K562 (cell line): ENCODE measurements around the gene RMI1. TPM values are rescaled to one million over a fixed set of nuclear protein-coding genes. Genes with fewer than 3 reads are reported as not detected.

Experiments
- ARHGAP35 ChIP-seq: fragments of 450-650 bp; IDR thresholded peaks from 2 replicates; pipeline ENCODE4 v1.6.1; 2018; ENCODE audit not compliant: partially characterized antibody
- ASH1L ChIP-seq: fragments of 450-650 bp; IDR thresholded peaks from 2 replicates; pipeline ENCODE4 v1.6.1; 2018; ENCODE audit warnings: borderline replicate concordance, mild to moderate bottlenecking, low read depth; ENCODE audit not compliant: partially characterized antibody
- BMI1 ChIP-seq: fragments of 150-350 bp; IDR thresholded peaks from 2 replicates; pipeline ENCODE4 v1.6.1; 2014; ENCODE audit warnings: low read length
- CEBPG ChIP-seq, 3 experiments: fragments of 200-800 bp in 1 of 3; sonication (Bioruptor generic) in 1 of 3; sonication (generic) in 1 of 3; formaldehyde crosslinking in 1 of 3; IDR thresholded peaks in 2 of 3; conservative IDR thresholded peaks in 1 of 3; 2 replicates each; pipeline versions ENCODE4 v1.6.1 to v1.8.0; 2016 to 2022; ENCODE audit warnings: missing compliant biosample characterization in 2 of 3, missing genetic modification characterization in 2 of 3, mild to moderate bottlenecking in 1 of 3, missing genetic modification reagents in 1 of 3
- EGR1 ChIP-seq: fragments of 450-650 bp; conservative IDR thresholded peaks from 2 replicates; pipeline ENCODE4 v1.6.1; 2017; ENCODE audit warnings: mild to moderate bottlenecking
- ELF1 ChIP-seq: fragments of 200-800 bp; sonication (Bioruptor generic); IDR thresholded peaks from 2 replicates; pipeline ENCODE4 v1.6.1; 2016; ENCODE audit warnings: missing genetic modification characterization, missing compliant biosample characterization
- FOXA1 ChIP-seq: fragments of 450-650 bp; IDR thresholded peaks from 2 replicates; pipeline ENCODE4 v1.6.1; 2016; ENCODE audit warnings: mild to moderate bottlenecking, borderline replicate concordance
- MAZ ChIP-seq, 2 experiments: fragments of 450-650 bp in 1 of 2; sonication (generic) in 1 of 2; formaldehyde crosslinking; IDR thresholded peaks in 1 of 2; conservative IDR thresholded peaks in 1 of 2; 2 replicates each; pipeline versions ENCODE4 v1.4.0 to v1.5.0; 2020; ENCODE audit warnings: mild to moderate bottlenecking in 1 of 2, missing genetic modification reagents in 1 of 2
- MBD2 ChIP-seq: sonication (generic); IDR thresholded peaks from 2 replicates; pipeline ENCODE4 v1.6.1; 2016; ENCODE audit warnings: low read depth, borderline replicate concordance
- MTF1 ChIP-seq: fragments of 250-450 bp; sonication (Bioruptor Pico); IDR thresholded peaks from 2 replicates; pipeline ENCODE4 v1.9.0; 2021; ENCODE audit warnings: moderate library complexity, mild to moderate bottlenecking, inconsistent platforms, borderline replicate concordance
- MYC ChIP-seq, 2 experiments: fragments of 250-450 bp in 1 of 2; sonication (Bioruptor Pico) in 1 of 2; IDR thresholded peaks; 2 replicates each; pipeline versions ENCODE4 v1.5.1 to v1.6.1; 2012 to 2021; ENCODE audit warnings: low read depth in 2 of 2, borderline replicate concordance in 1 of 2, improper control_type of control experiment in 1 of 2, low read length in 1 of 2, mild to moderate bottlenecking in 1 of 2, moderate library complexity in 1 of 2
- NEUROD1 ChIP-seq: fragments of 150-350 bp; IDR thresholded peaks from 2 replicates; pipeline ENCODE4 v1.6.1; 2014; ENCODE audit warnings: borderline replicate concordance, low read length, low read depth; ENCODE audit not compliant: partially characterized antibody
- RB1 ChIP-seq: fragments of 450-650 bp; IDR thresholded peaks from 2 replicates; pipeline ENCODE4 v1.6.1; 2017; ENCODE audit warnings: low read depth, mild to moderate bottlenecking
- RBM17 ChIP-seq: fragments of 200-400 bp; formaldehyde crosslinking; IDR thresholded peaks from 2 replicates; pipeline ENCODE4 v1.6.1; 2017; ENCODE audit warnings: low read depth, mild to moderate bottlenecking, low read length, borderline replicate concordance
- RBM22 ChIP-seq: fragments of 200-400 bp; formaldehyde crosslinking; IDR thresholded peaks from 2 replicates; pipeline ENCODE4 v1.6.1; 2018; ENCODE audit warnings: low read length, low read depth; ENCODE audit not compliant: poor library complexity, severe bottlenecking
- SAFB ChIP-seq: fragments of 200-400 bp; formaldehyde crosslinking; IDR thresholded peaks from 2 replicates; pipeline ENCODE4 v1.6.1; 2017; ENCODE audit warnings: low read depth, low read length, borderline replicate concordance
- TCF7L2 ChIP-seq: fragments of 150-350 bp; IDR thresholded peaks from 2 replicates; pipeline ENCODE4 v1.6.1; 2016; ENCODE audit warnings: low read depth, mild to moderate bottlenecking, low read length, moderate library complexity
- ZBTB9 ChIP-seq: fragments of 450-650 bp; formaldehyde crosslinking; IDR thresholded peaks from 2 replicates; pipeline ENCODE4 v1.4.0; 2020; ENCODE audit warnings: mild to moderate bottlenecking, moderate library complexity
- ZNF134 ChIP-seq: fragments of 250-450 bp; sonication (Bioruptor Pico); conservative IDR thresholded peaks from 2 replicates; pipeline ENCODE4 v1.4.0; 2020
- ZNF274 ChIP-seq: IDR thresholded peaks from 2 replicates; pipeline ENCODE4 v1.6.1; 2011; ENCODE audit warnings: low read depth, mild to moderate bottlenecking, low read length, moderate library complexity, borderline replicate concordance
- polyA plus RNA-seq, 8 experiments: library from polyadenylated mRNA; depleted of rRNA in 4 of 8; stranded (reverse) in 5 of 8; unstranded in 3 of 8; fragments of >200 nt; fragmentation: Nextera tagmentation in 2 of 8; fragmentation: Illumina TruSeq in 1 of 8; extraction: Ambion mirVana in 2 of 8; extraction: Trizol in 1 of 8; gene quantifications; 2 replicates each; pipeline versions ENCODE4 v1.2.1 to v1.2.3, GENCODE V29; 2011 to 2014; ENCODE audit warnings: inconsistent platforms in 1 of 8, missing spikeins in 1 of 8
- total RNA-seq, 7 experiments: library from RNA; depleted of rRNA in 6 of 7; stranded (reverse); fragments of >200 nt in 6 of 7; fragmentation: Illumina TruSeq in 2 of 7; extraction: Trizol in 2 of 7; gene quantifications; 2 replicates each; pipeline versions ENCODE4 v1.2.1 to v1.2.3, GENCODE V29; 2011 to 2021; ENCODE audit warnings: low replicate concordance in 1 of 7
- TF ChIP-seq, protein P1 (sequence below): fragments of 200-800 bp; sonication (Bioruptor generic); IDR thresholded peaks from 2 replicates; pipeline ENCODE4 v1.6.1; 2016; ENCODE audit warnings: missing genetic modification characterization, missing compliant biosample characterization

RMI1 gene
- total and polyA plus RNA-seq, 9 of the 15 experiments (the other 6 are each of a cell fraction or from before 2014, with no cell fraction given) = 3.0 to 17.4 (median 10.6) TPM

DNA sequence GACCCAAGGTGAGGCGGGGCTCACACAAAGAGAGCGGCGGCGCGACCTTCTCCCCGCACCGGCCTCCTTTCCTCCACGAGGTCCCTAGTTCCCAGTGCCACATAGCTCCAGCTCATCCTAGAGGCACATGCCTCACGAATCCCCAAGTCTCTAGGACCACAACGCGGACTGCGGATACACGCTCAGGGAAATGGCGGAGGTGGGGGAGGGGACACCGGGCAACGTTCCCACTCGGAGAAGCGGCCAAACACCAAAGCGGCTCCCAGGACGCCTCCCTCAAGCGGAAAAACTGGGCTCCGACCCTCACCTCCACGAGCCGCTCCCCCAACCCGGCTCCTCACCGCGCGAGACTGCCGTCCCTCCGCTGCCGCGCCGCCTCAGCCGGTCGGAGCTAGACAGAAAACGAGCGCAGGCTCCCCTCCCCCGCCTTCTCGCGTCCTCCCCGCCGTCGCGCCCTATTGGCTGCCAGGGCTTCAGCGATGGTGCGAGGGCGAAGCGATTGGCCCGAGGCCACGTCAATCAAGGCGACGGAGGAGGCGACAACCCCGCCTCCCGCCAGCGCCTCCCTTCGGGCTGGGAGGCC, 702 bp upstream of the RMI1 start, which contains the start of gene HNRNPK (continued):
- peak in 1 of 2 experiments; percentile 63; a peak in 1 of 4 replicates for TF ChIP-seq MAZ (CRISPR knock-in tag; conservative IDR thresholded peaks at IDR 0.05 in 1 of 2, IDR thresholded peaks at IDR 0.05 in 1 of 2)
- TF ChIP-seq ELF1 (tag) = no peak
- TF ChIP-seq BMI1 = no peak
- no peak for TF ChIP-seq SAFB
- peak; percentile 91 for TF ChIP-seq ASH1L
- no peak for TF ChIP-seq ZNF134 (CRISPR knock-in tag)
- no peak; the same call in none of the 2 replicates for TF ChIP-seq MYC (IDR thresholded peaks at IDR 0.05; ENCODE audit: low read depth, low read length)
- TF ChIP-seq MYC (CRISPR knock-in tag; IDR thresholded peaks at IDR 0.05; ENCODE audit: borderline replicate concordance, low read depth) = 0 out of 2 replicates have a peak, but pooled peaks have one; percentile 91
- no peak for TF ChIP-seq CEBPG (CRISPR knock-in tag; IDR thresholded peaks at IDR 0.05)
- TF ChIP-seq CEBPG (tag; conservative IDR thresholded peaks at IDR 0.05 in 1 of 2, IDR thresholded peaks at IDR 0.05 in 1 of 2) = no peak
- TF ChIP-seq RB1 = peak; percentile 26; the same call in 1 of the 2 replicates
- TF ChIP-seq, protein P1, sequence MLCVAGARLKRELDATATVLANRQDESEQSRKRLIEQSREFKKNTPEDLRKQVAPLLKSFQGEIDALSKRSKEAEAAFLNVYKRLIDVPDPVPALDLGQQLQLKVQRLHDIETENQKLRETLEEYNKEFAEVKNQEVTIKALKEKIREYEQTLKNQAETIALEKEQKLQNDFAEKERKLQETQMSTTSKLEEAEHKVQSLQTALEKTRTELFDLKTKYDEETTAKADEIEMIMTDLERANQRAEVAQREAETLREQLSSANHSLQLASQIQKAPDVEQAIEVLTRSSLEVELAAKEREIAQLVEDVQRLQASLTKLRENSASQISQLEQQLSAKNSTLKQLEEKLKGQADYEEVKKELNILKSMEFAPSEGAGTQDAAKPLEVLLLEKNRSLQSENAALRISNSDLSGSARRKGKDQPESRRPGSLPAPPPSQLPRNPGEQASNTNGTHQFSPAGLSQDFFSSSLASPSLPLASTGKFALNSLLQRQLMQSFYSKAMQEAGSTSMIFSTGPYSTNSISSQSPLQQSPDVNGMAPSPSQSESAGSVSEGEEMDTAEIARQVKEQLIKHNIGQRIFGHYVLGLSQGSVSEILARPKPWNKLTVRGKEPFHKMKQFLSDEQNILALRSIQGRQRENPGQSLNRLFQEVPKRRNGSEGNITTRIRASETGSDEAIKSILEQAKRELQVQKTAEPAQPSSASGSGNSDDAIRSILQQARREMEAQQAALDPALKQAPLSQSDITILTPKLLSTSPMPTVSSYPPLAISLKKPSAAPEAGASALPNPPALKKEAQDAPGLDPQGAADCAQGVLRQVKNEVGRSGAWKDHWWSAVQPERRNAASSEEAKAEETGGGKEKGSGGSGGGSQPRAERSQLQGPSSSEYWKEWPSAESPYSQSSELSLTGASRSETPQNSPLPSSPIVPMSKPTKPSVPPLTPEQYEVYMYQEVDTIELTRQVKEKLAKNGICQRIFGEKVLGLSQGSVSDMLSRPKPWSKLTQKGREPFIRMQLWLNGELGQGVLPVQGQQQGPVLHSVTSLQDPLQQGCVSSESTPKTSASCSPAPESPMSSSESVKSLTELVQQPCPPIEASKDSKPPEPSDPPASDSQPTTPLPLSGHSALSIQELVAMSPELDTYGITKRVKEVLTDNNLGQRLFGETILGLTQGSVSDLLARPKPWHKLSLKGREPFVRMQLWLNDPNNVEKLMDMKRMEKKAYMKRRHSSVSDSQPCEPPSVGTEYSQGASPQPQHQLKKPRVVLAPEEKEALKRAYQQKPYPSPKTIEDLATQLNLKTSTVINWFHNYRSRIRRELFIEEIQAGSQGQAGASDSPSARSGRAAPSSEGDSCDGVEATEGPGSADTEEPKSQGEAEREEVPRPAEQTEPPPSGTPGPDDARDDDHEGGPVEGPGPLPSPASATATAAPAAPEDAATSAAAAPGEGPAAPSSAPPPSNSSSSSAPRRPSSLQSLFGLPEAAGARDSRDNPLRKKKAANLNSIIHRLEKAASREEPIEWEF (CRISPR knock-in tag) = no peak
- peak; percentile 69 for TF ChIP-seq NEUROD1
- TF ChIP-seq ARHGAP35 = no peak
- peak; percentile 66 for TF ChIP-seq EGR1
- no peak for TF ChIP-seq FOXA1
- no peak for TF ChIP-seq ZNF274
- no peak for TF ChIP-seq RBM17
- TF ChIP-seq ZBTB9 (CRISPR knock-in tag) = no peak
- no peak for TF ChIP-seq MTF1 (CRISPR knock-in tag)
- peak; percentile 82 for TF ChIP-seq RBM22
- no peak for TF ChIP-seq TCF7L2
- peak; percentile 96 for TF ChIP-seq MBD2
